Stimulated activated naive CD4-positive, alpha-beta T cell treated with Interleukin-2 at 50 U/mL for 16 hours (primary cell): ENCODE data around the gene COMMD3.

ENCODE experiments used
- DNase-seq: peaks from one replicate; lab custom pipeline; 2025; lab: John Stamatoyannopoulos, UW

The COMMD3 gene

GRCh38 chr10:22319980-22320558, 3.9 kb downstream of the COMMD3 start:
- no peak for DNase-seq

GRCh38 chr10:22320591-22321155, 4.5 kb downstream of the COMMD3 start, which contains the start of gene BMI1:
TSS of gene BMI1 (plus strand) at chr10:22321099. CDS start at chr10:22326450, 5,351 bp downstream.
- DNase-seq: peak; percentile 80

- DNase-seq: peak; percentile 80
Observed at GRCh38 chr10:22321156-22321923, 5.2 kb downstream of the COMMD3 start.

GRCh38 chr10:22321924-22322640, 5.9 kb downstream of the COMMD3 start:
- DNase-seq: peak; percentile 14

GRCh38 chr10:22322641-22323160, 6.5 kb downstream of the COMMD3 start:
- DNase-seq: no peak

- DNase-seq: no peak
Observed at GRCh38 chr10:22323538-22324305, 7.5 kb downstream of the COMMD3 start.

- no peak for DNase-seq
Observed at GRCh38 chr10:22324413-22324812, 8.2 kb downstream of the COMMD3 start.

GRCh38 chr10:22324893-22325271, 8.7 kb downstream of the COMMD3 start:
- DNase-seq: no peak

GRCh38 chr10:22325272-22326144, 9.3 kb downstream of the COMMD3 start:
- DNase-seq: peak; percentile 62

- DNase-seq: no peak
Observed at GRCh38 chr10:22326145-22326702, 10.0 kb downstream of the COMMD3 start.

- DNase-seq: no peak
Observed at GRCh38 chr10:22329150-22329549, 13.0 kb downstream of the COMMD3 start.

- DNase-seq: no peak
Observed at GRCh38 chr10:22332116-22332692, 16.0 kb downstream of the COMMD3 start.

- no peak for DNase-seq
Observed at GRCh38 chr10:22333167-22333974, 17.2 kb downstream of the COMMD3 start.

- no peak for DNase-seq
Observed at GRCh38 chr10:22333975-22334282, 17.7 kb downstream of the COMMD3 start.

- DNase-seq: no peak
Observed at GRCh38 chr10:22334414-22335172, 18.4 kb downstream of the COMMD3 start.

- DNase-seq: peak; percentile 62
Observed at GRCh38 chr10:22335173-22335933, 19.2 kb downstream of the COMMD3 start.

- DNase-seq: no peak
Observed at GRCh38 chr10:22338185-22338900, 22.2 kb downstream of the COMMD3 start.
